AG09319 (cell line): ENCODE results near the gene PTPN18.

Source experiments
- DNase-seq: peaks from one replicate; pipeline ENCODE4 v3.0.0-alpha.2; 2010; ENCODE audit warnings: low read depth; ENCODE audit errors: extremely low read depth
- TF ChIP-seq, protein P1 (sequence below): IDR thresholded peaks from 2 replicates; pipeline ENCODE4 v1.5.1; 2011; ENCODE audit warnings: low read depth, mild to moderate bottlenecking, inconsistent platforms, low read length, moderate library complexity

The PTPN18 gene

GRCh38 chr2:130336150-130336876, 19.5 kb upstream of the PTPN18 start:
- TF ChIP-seq, protein P1, sequence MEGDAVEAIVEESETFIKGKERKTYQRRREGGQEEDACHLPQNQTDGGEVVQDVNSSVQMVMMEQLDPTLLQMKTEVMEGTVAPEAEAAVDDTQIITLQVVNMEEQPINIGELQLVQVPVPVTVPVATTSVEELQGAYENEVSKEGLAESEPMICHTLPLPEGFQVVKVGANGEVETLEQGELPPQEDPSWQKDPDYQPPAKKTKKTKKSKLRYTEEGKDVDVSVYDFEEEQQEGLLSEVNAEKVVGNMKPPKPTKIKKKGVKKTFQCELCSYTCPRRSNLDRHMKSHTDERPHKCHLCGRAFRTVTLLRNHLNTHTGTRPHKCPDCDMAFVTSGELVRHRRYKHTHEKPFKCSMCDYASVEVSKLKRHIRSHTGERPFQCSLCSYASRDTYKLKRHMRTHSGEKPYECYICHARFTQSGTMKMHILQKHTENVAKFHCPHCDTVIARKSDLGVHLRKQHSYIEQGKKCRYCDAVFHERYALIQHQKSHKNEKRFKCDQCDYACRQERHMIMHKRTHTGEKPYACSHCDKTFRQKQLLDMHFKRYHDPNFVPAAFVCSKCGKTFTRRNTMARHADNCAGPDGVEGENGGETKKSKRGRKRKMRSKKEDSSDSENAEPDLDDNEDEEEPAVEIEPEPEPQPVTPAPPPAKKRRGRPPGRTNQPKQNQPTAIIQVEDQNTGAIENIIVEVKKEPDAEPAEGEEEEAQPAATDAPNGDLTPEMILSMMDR = no peak
- no peak for DNase-seq

DNA sequence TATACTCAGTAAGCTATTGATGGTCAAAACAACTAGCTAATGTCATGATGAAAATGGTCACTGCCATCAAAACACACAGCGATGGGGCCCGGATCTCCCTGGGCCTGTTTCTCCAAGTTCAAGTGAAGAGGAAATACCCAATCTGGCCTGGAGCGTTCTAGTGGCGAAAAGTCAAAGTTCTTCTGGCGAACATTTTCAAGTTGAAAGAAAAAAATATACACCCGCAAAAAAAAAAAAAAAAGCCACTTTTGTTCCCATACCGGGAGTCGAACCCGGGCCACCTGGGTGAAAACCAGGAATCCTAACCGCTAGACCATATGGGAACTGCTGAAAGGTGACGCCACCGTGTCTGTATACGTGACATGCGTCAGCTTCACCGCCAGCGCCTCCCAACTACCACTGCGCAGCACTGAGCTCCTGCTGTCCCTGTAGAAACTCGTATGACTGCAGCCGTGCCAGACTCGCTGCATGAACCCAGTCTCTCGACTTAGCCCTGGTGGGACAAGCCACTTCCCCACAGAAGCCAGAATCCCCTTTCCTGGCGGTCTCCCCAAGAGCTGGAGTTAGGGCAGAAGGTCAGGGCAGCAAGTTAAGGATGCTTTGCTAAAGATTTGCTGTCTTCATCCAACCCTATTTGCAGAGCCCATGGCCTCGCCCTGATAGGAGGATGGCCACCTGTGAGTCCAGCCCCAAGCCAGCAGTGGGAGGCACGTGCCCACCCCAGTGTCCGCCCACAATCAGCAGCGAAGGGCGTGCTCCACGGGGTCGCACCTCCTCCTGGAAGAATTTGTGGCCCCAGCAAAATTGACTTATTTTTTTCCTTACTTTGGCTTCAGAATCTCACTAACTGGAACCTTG, 18.8 kb upstream of the PTPN18 start:
- DNase-seq = peak; percentile 41
- TF ChIP-seq, protein P1 = no peak

DNA sequence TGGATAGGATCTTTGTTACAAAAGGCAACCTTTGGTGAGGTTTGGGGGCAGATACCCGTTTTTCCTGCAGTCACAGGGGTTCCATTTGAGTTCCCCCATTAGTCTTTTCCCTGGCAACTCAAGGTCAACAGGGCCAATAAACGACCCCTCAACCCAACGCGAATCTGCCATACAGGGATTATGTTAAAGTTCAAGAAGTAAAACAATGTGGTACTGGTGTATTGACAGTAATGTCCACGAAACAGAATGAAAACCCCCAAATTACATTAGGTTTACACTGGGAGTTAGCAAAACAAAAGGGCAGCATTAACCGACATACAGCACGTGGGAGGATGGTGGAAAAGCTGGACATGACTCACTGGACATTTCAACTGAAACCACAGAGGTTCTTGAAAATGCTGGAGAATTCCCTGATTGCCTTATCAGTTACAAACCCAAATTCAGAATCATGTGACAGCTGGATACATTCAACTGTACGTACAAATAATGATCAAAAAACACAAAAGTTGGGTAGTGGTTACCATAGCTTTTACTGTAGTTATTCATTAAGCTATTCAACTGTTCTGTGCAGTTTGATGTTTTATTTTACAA, 18.0 kb upstream of the PTPN18 start:
- peak; percentile 12 for DNase-seq
- TF ChIP-seq, protein P1 = no peak

DNA sequence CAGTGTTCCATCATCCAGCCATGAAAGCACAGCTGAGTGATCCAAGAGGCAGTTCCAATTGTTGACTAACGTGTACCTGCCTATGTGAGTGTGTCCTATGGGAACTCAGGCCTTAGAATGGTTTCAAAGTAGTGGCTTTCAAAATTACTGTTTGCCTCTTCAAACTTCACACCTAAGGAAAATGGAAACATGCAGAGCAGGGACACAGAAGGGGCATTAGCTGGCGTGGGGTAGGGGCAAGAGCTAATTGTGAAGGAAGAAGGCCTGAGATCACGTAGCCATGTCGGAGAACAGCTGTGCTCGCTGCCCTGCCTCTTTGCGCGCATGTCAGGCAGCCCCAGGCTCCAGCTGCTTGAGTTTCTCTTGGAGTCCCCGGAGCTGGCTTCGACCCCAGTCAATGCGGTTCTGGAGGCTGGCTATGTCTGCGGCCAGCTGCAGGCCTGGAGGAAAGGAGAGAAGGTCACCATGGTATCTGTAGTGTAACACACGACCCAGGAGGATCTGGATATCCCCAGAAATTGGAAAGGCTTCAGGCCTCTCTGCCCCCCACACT, 17.0 kb upstream of the PTPN18 start:
- no peak for DNase-seq
- TF ChIP-seq, protein P1 = no peak

GRCh38 chr2:130339885-130340745, 15.7 kb upstream of the PTPN18 start:
- TF ChIP-seq, protein P1 = no peak
- DNase-seq = no peak

- TF ChIP-seq, protein P1 = no peak
- DNase-seq = no peak
Measured at GRCh38 chr2:130341562-130342019, 14.3 kb upstream of the PTPN18 start.
